Measurements from ENCODE around the gene KRTAP10-11. TPM values are rescaled to one million over a fixed set of nuclear protein-coding genes. Genes with fewer than 3 reads are reported as not detected.
"Not testable (repeated sequence)": the region's sequence is repeated elsewhere in the genome, so short reads cannot be mapped to it uniquely, and the experiment has no call there.

KRTAP10-11 gene
- total RNA-seq, 2 experiments from 2014 or later, result not detected

DNA sequence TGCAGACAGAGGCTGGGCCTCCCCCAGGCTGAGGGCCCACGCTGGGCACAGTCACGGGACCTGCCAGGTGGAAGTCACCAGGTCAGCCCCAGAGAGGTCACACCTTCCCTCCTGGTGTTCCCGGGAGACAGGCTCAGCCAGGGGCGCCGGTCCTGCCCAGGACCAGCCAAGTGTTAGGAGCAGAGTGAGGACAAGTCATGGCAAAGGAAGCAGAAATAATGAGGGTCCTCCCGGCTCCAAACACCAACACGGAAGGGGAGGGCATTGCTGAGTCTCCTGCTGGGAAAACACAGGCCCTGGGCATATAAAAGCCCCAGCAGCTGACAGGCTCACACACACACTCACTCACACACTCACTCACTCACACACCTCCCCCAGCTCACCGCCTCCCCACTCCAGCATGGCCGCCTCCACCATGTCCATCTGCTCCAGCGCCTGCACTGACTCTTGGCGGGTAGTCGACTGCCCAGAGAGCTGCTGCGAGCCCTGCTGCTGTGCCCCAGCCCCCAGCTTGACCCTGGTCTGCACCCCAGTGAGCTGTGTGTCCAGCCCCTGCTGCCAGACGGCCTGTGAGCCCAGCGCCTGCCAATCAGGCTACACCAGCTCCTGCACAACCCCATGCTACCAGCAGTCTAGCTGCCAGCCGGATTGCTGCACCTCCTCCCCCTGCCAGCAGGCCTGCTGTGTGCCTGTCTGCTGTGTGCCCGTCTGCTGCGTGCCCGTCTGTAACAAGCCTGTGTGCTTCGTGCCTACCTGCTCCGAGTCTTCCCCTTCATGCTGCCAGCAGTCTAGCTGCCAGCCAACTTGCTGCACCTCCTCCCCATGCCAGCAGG is 9.0 kb upstream of the KRTAP10-11 start, which contains the start of gene KRTAP10-10:
Gene KRTAP10-10 (plus strand): TSS at position 339 of the 833 bp plus-strand sequence. CDS start 62 bp downstream, at position 401.
- Mint-ChIP-seq H3K9me3 (peaks cover 25% of the 10 kb centered on the region), H3K27me3 (peaks cover 5% of the 10 kb centered on the region), H3K4me1 (ENCODE audit: low read depth) (no peaks in the 10 kb centered on the region), H3K27ac (no peak within 1 kb of the TSS), H3K4me3 (no peak within 1 kb of the TSS), H3K36me3 (peaks cover 6% of the 10 kb centered on the region)
- intact Hi-C loops (cut with micrococcal nuclease), result no loop called here
- CTCF ChIA-PET, result no interaction called here
- POLR2A ChIA-PET, result no interaction called here
- no peak for DNase-seq

DNA sequence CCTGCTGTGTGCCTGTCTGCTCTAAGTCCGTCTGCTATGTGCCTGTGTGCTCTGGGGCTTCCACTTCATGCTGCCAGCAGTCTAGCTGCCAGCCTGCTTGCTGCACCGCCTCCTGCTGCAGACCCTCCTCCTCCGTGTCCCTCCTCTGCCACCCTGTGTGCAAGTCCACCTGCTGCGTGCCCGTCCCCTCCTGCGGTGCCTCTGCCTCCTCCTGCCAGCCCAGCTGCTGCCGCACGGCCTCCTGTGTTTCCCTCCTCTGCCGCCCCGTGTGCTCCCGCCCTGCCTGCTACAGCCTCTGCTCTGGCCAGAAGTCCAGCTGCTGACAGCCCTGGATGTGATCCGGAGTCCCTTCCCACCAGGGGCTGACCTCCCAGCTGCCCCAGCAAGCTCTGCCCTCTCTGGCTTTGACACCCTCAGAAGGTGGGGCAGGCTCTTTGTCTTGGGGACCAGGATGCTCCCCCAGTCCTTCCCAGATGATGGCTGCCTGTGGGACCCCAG is 8.3 kb upstream of the KRTAP10-11 start:
- intact Hi-C loops (cut with micrococcal nuclease); POLR2A ChIA-PET; H3K27me3 Mint-ChIP-seq; H3K36me3 Mint-ChIP-seq; H3K4me3 Mint-ChIP-seq; DNase-seq; H3K4me1 Mint-ChIP-seq (ENCODE audit: low read depth); H3K27ac Mint-ChIP-seq; CTCF ChIA-PET: not testable (repeated sequence)
- peaks cover 22% of the 10 kb centered on the region for H3K9me3 Mint-ChIP-seq

DNA sequence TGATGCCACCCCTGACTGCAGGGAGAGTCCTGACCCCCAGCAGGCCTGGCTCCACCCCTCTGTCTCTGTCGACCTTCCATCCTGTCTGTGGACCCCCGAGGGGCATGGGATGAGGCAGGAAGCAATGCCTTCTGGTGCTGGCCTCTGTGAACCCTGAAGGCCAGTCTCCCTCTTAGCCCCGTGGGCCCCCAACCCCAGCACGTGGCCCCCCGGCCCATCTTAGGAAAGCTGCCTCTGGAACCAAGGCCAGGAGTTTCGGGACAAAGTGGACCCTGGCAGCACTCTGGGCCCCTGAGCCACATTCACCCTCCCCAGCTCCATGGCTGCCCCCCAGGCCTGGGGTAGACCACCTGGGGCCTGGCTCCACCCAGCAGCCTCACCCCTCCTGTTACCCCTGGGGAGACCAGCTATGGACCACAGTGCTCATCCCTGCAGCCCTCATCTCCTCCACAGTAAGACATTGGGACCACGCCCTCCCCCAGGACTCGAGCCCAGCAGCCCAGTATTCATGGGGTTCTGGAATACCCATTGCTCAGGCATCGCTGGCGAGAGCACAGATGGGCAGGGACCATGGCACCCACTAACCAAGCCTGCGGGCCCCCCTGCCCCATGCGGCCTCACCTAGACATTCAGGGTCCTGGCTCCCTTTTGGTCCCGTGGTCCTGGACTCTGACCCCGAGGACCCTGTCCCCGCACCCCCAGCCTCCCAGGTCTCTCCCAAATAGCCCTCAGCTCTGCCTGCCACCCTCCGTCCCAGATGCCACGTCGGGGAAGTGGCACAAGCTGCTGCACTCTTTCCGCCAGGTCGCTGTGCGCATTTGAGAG is 7.5 kb upstream of the KRTAP10-11 start:
- H3K36me3 Mint-ChIP-seq; CTCF ChIA-PET; POLR2A ChIA-PET; H3K4me1 Mint-ChIP-seq (ENCODE audit: low read depth); DNase-seq; intact Hi-C loops (cut with micrococcal nuclease); H3K27ac Mint-ChIP-seq; H3K27me3 Mint-ChIP-seq; H3K4me3 Mint-ChIP-seq: not testable (repeated sequence)
- peaks cover 21% of the 10 kb centered on the region for H3K9me3 Mint-ChIP-seq

DNA sequence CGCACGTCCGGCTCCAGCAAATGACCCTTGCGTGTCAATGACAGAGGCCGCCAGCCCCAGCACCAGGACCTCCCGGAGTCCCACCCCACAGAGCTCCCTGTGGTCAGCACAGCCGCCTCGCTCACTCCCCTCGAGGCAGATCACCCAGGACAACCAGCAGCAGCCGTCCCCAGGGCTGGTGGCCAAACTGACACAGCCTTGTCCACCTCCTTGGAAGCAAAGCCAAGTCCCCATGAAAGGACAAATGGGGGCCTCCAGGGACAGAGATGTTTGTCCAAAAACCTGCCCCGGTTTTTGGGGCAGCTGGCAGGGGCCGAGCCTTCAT is 6.9 kb upstream of the KRTAP10-11 start:
- POLR2A ChIA-PET, result no interaction called here

DNA sequence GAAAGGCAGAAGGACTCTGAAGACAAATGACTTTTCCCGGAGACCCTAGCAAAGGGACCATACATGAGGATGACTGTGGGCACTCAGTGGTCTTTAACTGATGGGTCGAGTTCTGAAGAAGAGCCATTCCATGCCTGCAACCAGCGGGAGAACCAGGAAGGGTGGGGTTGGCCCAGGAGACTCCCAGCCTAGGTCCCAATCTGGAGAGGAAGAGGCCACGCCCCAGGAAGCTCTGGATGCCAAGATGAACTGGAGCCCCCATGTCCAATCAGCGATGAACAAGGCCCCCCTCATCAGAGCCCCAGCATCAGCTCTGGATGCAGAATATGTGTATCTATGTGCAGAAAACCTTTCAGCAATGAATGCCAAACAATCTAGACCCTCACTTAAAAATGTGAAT is 5.5 kb upstream of the KRTAP10-11 start:
- intact Hi-C loops (cut with micrococcal nuclease), result no loop called here
- H3K27me3 Mint-ChIP-seq, result peaks cover 5% of the 10 kb centered on the region
- H3K36me3 Mint-ChIP-seq, result peaks cover 14% of the 10 kb centered on the region
- H3K27ac Mint-ChIP-seq, result no peak overlapping the region
- POLR2A ChIA-PET, result no interaction called here
- peaks cover 35% of the 10 kb centered on the region for H3K9me3 Mint-ChIP-seq
- DNase-seq, result no peak
- H3K4me1 Mint-ChIP-seq (ENCODE audit: low read depth), result no peaks in the 10 kb centered on the region
- no peak overlapping the region for H3K4me3 Mint-ChIP-seq
- CTCF ChIA-PET, result no interaction called here

More for the DNA sequence above, 6.9 kb upstream of the KRTAP10-11 start:
- CTCF ChIA-PET, result no interaction called here
- H3K27ac Mint-ChIP-seq, result no peak overlapping the region
- peaks cover 5% of the 10 kb centered on the region for H3K27me3 Mint-ChIP-seq
- DNase-seq, result no peak
- no peaks in the 10 kb centered on the region for H3K4me1 Mint-ChIP-seq (ENCODE audit: low read depth)
- H3K36me3 Mint-ChIP-seq, result peaks cover 6% of the 10 kb centered on the region
- no peak overlapping the region for H3K4me3 Mint-ChIP-seq
- H3K9me3 Mint-ChIP-seq, result peaks cover 27% of the 10 kb centered on the region
- intact Hi-C loops (cut with micrococcal nuclease), result no loop called here

DNA sequence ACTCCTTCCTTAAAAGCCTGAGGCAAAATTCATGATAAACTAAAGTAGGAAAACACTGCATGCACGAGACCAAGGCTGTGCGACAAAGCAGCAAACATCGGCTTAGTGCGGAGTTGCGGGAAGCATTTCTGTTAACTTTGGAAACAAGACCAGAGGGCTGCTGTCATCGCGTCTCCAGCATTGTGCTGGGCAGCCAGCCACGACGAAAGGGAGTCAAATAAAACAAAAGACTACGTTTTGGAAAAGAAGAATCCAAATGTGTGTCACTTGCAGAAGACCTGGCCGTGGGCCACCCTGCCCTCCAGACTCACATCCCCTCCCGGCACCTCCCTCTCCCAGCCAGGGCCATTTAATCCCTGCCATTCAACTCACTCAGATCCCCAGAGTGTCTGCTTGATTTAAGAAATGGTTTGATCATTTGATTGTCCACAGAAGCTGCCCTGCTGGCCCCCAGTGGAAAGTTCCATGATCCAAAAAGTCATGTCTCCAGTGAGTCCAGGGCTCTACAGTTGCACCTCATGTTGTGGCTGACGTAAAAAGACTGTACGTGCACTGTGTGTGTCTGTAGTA is 2.4 kb upstream of the KRTAP10-11 start:
- Mint-ChIP-seq H3K4me3 (no peak overlapping the region), H3K36me3 (peaks cover 14% of the 10 kb centered on the region), H3K27me3 (peaks cover 5% of the 10 kb centered on the region), H3K9me3 (peaks cover 35% of the 10 kb centered on the region), H3K4me1 (ENCODE audit: low read depth) (no peaks in the 10 kb centered on the region), H3K27ac (no peak overlapping the region)
- no peak for DNase-seq
- ChIA-PET CTCF (no interaction called here), POLR2A (no interaction called here)
- intact Hi-C loops (cut with micrococcal nuclease), result no loop called here

DNA sequence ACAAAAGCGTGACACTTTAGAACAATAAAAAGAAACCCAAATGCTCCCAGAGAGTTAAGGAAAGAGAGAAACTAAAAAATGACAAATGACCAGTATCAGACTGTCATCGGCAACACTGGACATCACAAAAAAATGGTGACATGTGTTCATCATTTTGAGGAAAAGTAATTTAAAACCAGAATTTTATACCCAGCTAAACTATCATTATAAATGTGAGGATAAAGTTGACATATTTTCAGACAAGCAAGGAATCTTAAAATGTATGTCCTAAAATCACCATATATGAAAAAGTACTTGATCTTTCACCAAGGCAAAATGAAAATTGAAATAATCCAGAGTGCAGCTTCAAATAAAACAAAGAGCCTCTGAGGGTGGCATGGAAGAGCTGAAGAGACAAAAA is 1.3 kb upstream of the KRTAP10-11 start:
- Mint-ChIP-seq H3K4me3 (no peak overlapping the region), H3K27ac (no peak overlapping the region), H3K4me1 (ENCODE audit: low read depth) (no peaks in the 10 kb centered on the region), H3K36me3 (peaks cover 14% of the 10 kb centered on the region), H3K27me3 (peaks cover 2% of the 10 kb centered on the region), H3K9me3 (peaks cover 35% of the 10 kb centered on the region)
- DNase-seq, result no peak
- intact Hi-C loops (cut with micrococcal nuclease), result no loop called here
- CTCF ChIA-PET, result interaction anchor here (0.8 kb wide), 1 partner anchor 231 kb away, joined by 3 read pairs; no protein-coding TSS in a partner anchor
- POLR2A ChIA-PET, result no interaction called here

DNA sequence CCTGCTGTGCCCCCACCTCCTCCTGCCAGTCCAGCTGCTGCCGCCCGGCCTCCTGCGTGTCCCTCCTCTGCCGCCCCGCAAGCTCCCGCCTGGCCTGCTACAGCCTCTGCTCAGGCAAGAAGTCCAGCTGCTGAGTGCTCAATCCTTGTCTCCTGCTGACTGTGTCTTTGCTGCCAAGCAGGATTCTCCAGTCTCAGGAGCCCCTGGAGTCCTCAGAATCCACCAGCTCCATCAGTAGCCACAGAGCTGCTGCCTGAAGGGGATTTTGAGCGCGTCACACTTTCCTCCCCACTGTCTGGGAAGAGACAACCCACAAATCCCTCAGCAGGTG is 973 bp downstream of the KRTAP10-11 start:
- Mint-ChIP-seq H3K9me3 (peaks cover 20% of the 10 kb centered on the region), H3K27ac (no peak overlapping the region), H3K36me3 (peaks cover 9% of the 10 kb centered on the region), H3K4me1 (ENCODE audit: low read depth) (no peaks in the 10 kb centered on the region), H3K27me3 (no peaks in the 10 kb centered on the region), H3K4me3 (no peak overlapping the region)
- POLR2A ChIA-PET, result interaction anchor here (1.1 kb wide), 1 partner anchor 10 kb away, joined by 3 read pairs; the partner anchor contains the start of gene KRTAP12-3
- CTCF ChIA-PET, result no interaction called here
- no peak for DNase-seq
- intact Hi-C loops (cut with micrococcal nuclease), result no loop called here

DNA sequence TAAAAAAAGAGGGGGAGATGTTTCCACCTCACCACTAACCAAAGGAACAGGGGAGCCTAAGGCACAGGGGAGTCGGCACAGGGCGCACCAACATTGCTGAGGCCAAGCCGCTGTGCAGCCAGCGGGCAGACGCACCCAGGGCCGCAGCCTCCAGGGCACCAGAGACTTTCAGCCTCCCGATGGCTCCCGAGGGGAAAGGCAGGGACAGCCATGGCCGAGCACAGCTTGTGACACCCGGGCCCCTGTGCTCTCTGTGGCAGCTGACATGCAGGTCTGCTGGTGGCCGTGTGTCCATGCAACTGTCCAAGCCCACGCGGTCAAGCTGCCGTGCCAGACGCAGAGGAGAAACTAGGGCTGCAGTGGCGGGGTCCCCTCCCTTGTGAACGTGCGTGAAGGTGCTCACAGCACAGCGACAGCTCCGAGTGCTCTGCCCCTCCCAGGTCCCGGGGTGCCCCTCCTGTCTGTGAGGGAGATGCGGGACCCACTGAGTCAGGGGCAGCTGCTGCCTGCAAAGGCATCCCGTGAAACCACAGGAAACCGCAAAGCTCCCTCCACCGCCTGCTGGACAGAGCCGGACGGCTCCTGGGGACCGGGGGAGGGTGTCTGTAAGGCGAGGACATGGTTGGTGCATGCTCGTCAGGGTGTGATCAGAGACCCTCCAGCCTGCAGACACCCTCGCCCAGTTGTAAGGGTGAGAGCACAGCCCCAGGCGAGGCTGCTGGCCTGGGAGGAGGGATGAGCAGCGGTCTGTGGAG is 2.5 kb downstream of the KRTAP10-11 start:
- DNase-seq, result no peak
- H3K27ac Mint-ChIP-seq, result no peak overlapping the region
- H3K9me3 Mint-ChIP-seq, result peaks cover 14% of the 10 kb centered on the region
- CTCF ChIA-PET, result no interaction called here
- intact Hi-C loops (cut with micrococcal nuclease), result no loop called here
- H3K4me1 Mint-ChIP-seq (ENCODE audit: low read depth), result peaks cover 3% of the 10 kb centered on the region
- H3K4me3 Mint-ChIP-seq, result no peak overlapping the region
- peaks cover 9% of the 10 kb centered on the region for H3K36me3 Mint-ChIP-seq
- POLR2A ChIA-PET, result no interaction called here
- no peaks in the 10 kb centered on the region for H3K27me3 Mint-ChIP-seq

DNA sequence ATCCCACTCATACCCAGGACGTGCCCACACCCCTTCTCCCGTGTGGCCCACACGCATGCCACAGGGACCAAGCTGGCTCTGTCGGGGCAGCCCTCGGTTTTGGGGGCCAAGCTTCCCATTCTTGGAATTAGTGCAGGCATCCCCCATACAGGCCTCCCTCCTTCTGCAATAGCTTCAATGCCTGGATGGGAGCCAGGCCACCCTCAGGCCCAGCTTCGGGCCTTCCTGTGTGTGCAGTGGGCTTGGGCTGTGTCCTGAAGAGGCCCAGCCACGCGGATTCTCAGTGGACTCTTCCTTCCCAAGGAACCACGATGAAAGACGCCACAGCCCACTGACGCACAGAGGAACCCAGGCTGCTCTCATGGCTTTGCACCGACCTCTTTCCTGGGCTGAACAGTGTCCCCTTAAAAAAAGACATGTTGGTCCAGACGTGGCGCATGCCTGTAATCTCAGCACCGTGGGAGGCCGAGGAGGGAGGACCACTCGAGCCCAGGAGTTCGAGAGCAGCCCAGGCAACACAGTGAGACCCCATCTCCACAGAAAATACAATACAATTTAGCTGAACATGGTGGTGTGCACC is 3.4 kb downstream of the KRTAP10-11 start:
- POLR2A ChIA-PET, result no interaction called here
- H3K9me3 Mint-ChIP-seq, result peaks cover 6% of the 10 kb centered on the region
- intact Hi-C loops (cut with micrococcal nuclease), result loop anchor here (10.0 kb wide), 1 partner anchor 65 kb away; the partner anchor contains the start of gene KRTAP10-5
- no peak overlapping the region for H3K4me3 Mint-ChIP-seq
- no peak overlapping the region for H3K27ac Mint-ChIP-seq
- H3K27me3 Mint-ChIP-seq, result no peaks in the 10 kb centered on the region
- H3K36me3 Mint-ChIP-seq, result peaks cover 5% of the 10 kb centered on the region
- CTCF ChIA-PET, result no interaction called here
- H3K4me1 Mint-ChIP-seq (ENCODE audit: low read depth), result peaks cover 12% of the 10 kb centered on the region
- DNase-seq, result no peak

DNA sequence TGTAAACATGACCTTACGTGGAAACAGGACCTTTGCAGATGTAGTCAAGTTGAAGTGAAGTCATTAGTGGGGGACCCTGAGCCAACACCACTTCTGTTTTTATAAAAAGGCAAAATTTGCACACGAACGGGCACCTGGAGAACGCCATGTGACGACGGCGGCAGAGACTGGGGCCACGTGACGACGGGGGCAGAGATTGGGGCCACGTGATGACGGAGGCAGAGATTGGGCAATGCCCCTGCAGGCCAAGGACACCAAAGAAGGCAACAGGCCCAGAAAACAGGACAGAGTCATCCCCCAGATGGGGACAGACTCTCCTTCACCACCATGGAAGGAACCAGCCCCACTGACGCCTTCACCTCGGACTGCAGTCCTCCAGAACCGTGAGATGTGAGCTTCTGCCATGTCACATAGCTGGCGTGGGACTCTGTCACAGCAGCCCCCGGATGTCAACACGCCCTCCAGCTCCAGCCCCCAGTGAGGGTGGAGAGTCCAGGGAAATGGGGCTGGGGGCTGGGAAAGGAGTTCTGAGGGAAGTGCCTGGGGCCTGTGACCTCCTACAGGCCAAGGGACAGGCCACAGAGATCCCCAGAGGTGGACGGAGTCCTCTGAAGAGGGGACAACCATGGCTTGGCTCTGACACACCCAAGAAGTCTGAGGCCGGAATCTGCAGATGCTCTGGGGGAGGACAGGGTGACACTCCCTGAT is 4.2 kb downstream of the KRTAP10-11 start:
- H3K9me3 Mint-ChIP-seq, result no peaks in the 10 kb centered on the region
- peaks cover 19% of the 10 kb centered on the region for H3K4me1 Mint-ChIP-seq (ENCODE audit: low read depth)
- H3K4me3 Mint-ChIP-seq, result no peak overlapping the region
- intact Hi-C loops (cut with micrococcal nuclease), result loop anchor here (10.0 kb wide), 1 partner anchor 66 kb away; the partner anchor contains the start of gene KRTAP10-5
- ChIA-PET CTCF (no interaction called here), POLR2A (no interaction called here)
- DNase-seq, result no peak
- no peaks in the 10 kb centered on the region for H3K36me3 Mint-ChIP-seq
- no peak overlapping the region for H3K27ac Mint-ChIP-seq
- H3K27me3 Mint-ChIP-seq, result no peaks in the 10 kb centered on the region
